Astrocyte of the spinal cord (primary cell): ENCODE data around the gene VAMP8.
A peak's percentile ranks its signal among the peaks of the same experiment; 100 is the strongest.

Source experiments
- DNase-seq: peaks from one replicate; pipeline ENCODE4 v3.0.0; 2011; ENCODE audit warnings: low read depth, low spot score
- H3K4me3 ChIP-seq: 2 replicates; pipeline ENCODE4 v1.5.1; 2011; ENCODE audit warnings: low read depth, mild to moderate bottlenecking, low read length, moderate library complexity
- in situ Hi-C: cut with HindIII; loops from 2 replicates; pipeline ENCODE4 v1.10.0; 2017; ENCODE audit warnings: low sequenced_read_pairs
- TF ChIP-seq, protein P1 (sequence below): IDR thresholded peaks from 2 replicates; pipeline ENCODE4 v1.5.1; 2012; ENCODE audit warnings: low read depth, mild to moderate bottlenecking, low read length, inconsistent platforms

VAMP8 gene

DNA sequence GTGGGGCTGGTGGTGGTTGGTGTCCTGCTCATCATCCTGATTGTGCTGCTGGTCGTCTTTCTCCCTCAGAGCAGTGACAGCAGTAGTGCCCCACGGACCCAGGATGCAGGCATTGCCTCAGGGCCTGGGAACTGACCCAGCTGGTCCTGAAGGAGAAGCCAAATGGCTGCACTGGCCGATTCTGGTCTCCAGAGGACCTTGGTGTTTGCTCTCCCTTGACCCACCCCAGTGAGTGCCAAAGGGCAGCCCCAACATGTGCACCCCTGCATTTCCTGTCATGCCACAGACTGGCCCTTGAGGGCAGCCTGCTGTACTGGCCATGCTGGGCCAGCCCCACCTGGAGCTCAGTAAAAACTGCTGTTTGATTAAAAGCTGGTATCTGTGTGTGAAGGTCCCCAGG is 15.6 kb downstream of the VAMP8 start:
- in situ Hi-C loops, result no loop called here
- no peak overlapping the region for H3K4me3 ChIP-seq

DNA sequence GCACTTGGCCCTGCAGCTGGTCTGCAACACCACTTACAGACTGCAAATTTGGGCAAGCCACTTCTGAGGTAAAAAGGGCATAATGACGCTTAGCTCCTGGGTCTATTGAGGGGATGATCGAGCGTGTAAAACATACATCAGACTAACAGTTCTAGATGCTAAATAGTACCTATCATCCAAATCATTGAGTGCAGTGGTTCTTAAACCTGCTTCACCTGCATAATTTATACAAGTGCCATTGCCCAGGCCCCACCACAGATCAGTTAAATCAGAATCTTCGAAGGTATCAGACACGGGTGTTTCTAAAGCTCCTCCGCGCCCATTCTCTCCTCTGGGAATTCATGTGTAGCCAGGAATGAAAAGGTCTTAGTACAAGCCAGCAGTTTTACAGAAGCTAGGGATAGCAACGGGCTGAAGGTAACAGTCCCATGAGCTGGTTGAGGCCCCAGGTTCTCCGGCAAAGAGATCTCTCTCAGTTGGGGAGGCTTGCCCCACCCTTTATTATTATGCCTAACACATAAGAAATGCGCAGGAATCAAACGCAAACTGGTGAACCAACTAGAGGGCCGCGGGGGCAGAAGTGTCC is 17.4 kb downstream of the VAMP8 start:
- no peak for DNase-seq
- TF ChIP-seq, protein P1, sequence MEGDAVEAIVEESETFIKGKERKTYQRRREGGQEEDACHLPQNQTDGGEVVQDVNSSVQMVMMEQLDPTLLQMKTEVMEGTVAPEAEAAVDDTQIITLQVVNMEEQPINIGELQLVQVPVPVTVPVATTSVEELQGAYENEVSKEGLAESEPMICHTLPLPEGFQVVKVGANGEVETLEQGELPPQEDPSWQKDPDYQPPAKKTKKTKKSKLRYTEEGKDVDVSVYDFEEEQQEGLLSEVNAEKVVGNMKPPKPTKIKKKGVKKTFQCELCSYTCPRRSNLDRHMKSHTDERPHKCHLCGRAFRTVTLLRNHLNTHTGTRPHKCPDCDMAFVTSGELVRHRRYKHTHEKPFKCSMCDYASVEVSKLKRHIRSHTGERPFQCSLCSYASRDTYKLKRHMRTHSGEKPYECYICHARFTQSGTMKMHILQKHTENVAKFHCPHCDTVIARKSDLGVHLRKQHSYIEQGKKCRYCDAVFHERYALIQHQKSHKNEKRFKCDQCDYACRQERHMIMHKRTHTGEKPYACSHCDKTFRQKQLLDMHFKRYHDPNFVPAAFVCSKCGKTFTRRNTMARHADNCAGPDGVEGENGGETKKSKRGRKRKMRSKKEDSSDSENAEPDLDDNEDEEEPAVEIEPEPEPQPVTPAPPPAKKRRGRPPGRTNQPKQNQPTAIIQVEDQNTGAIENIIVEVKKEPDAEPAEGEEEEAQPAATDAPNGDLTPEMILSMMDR, result no peak
- H3K4me3 ChIP-seq, result peak overlapping the region; percentile 98
- in situ Hi-C loops, result no loop called here

More for the DNA sequence above, 15.6 kb downstream of the VAMP8 start:
- TF ChIP-seq, protein P1, result no peak
- DNase-seq, result no peak

DNA sequence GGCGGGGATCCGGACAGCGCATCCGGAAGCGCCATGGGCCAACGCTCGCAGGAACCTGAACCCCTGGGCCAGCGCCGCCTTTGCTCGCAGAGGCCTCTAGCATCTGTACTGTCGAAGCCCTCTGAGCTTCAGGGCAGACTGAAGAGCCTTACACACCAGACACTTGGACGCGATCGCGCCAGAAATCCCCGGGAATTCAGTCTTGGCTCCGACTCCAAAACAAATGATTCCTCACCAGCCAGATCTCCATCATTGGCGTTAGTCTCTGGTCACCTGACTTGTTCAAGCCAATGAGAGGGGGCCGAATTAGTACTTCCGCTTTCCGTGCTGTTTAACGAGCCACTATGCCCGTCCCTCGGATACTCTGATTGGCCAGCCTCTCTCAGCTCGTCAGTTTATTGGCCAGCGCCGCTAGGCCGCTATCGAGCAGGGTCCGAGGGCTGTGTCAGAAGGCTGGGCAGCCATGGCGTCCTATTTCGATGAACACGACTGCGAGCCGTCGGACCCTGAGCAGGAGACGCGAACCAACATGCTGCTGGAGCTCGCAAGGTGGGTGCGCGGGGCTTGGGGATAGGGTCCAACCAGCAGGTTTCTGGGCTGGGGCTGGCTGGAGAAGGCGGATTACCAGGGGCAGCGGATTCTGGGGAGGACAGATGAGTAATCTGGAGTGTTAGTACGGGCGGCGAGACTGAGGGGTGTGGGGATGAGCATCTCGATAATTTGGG is 18.1 kb downstream of the VAMP8 start, which contains the start of gene RNF181:
Gene RNF181 (plus strand): TSS at position 445 of the 725 bp plus-strand sequence. CDS start 19 bp downstream, at position 464.
- in situ Hi-C loops, result no loop called here
- H3K4me3 ChIP-seq, result peak within 1 kb of the TSS; percentile 98
- peak; percentile 98 for DNase-seq
- TF ChIP-seq, protein P1, result no peak

DNA sequence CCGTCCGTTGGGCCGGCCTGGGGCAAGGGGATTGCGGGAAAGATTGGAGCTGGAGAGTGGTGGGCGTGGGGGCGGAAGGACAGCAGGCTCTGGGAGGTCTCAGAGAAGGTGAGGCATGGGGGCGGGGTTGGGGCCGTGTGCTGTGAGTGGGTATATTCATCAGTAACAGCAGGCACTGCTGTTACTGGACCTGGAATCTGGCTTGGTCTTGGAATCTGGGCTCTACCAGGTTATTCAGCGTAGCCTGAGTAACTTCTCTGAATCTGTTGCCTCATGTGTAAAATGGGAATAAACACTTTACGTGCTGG is 18.6 kb downstream of the VAMP8 start:
- DNase-seq, result no peak

DNA sequence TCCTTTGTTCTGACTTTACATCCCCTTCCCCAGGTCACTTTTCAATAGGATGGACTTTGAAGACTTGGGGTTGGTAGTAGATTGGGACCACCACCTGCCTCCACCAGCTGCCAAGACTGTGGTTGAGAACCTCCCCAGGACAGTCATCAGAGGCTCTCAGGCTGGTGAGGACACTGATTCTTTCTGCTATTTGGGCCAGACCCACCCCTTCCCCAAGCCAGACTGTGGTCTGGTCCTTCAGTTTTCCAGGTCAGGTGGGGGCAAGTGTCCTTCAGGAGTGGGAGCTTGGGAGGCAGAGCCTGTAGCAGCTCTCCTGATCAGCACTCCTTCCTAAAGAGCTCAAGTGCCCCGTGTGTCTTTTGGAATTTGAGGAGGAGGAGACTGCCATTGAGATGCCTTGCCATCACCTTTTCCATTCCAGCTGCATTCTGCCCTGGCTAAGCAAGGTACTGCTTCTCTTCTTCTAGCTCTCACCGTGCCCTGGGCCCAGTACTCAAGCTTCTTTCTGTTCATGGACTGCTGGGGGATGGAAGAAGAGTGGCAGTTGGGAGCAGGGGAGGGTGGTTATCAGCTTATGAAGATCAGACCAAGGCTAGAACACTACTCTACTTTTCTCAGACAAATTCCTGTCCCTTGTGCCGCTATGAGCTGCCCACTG is 19.2 kb downstream of the VAMP8 start:
- DNase-seq, result no peak
- in situ Hi-C loops, result no loop called here
- H3K4me3 ChIP-seq, result peak overlapping the region; percentile 98
- TF ChIP-seq, protein P1, result no peak

More for the DNA sequence above, 18.6 kb downstream of the VAMP8 start:
- TF ChIP-seq, protein P1, result no peak
- H3K4me3 ChIP-seq, result peak overlapping the region; percentile 98
- in situ Hi-C loops, result no loop called here

DNA sequence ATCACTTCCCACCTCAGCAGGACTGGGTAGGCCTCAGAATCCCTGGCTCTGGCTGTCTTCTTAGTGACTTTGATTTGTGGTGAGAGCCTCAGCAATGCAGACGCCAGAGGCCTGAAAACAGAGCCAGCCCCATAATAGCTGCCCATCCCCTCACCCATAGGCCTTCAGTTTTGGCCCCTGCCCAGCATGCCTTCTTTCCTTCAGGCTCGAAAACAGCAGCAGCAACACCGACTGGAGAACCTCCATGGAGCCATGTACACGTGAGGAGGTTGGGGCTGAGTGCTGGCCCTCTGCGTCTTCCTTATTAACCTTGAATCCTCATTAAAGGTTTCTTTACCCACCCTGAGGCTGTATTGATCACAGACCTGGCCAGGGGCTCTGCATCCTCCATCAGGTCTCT is 19.9 kb downstream of the VAMP8 start:
- in situ Hi-C loops, result no loop called here
- H3K4me3 ChIP-seq, result no peak overlapping the region
- no peak for DNase-seq
- TF ChIP-seq, protein P1, result no peak
